Measurements from ENCODE around the gene RCAN1.

GRCh38 chr21:34574601-34575529 lies 40.0 kb downstream of the RCAN1 start:
- no peak for TF ChIP-seq CTCF (IDR thresholded peaks at IDR 0.05; ENCODE audit: low read depth, low read length, missing input control)
- TF ChIP-seq YY1 (IDR thresholded peaks at IDR 0.05), result no peak
- no peak for TF ChIP-seq MAX (IDR thresholded peaks at IDR 0.05)
- no peak for TF ChIP-seq ZBTB33 (IDR thresholded peaks at IDR 0.05)
- TF ChIP-seq GABPA (IDR thresholded peaks at IDR 0.05 in 1 of 2, conservative IDR thresholded peaks at IDR 0.05 in 1 of 2), result no peak
- TF ChIP-seq EGR1 (IDR thresholded peaks at IDR 0.05; ENCODE audit: low read depth in 2 of 2), result no peak
- no peak for TF ChIP-seq RAD21 (IDR thresholded peaks at IDR 0.05)
- no peak for TF ChIP-seq REST (IDR thresholded peaks at IDR 0.05)
- TF ChIP-seq RXRA (IDR thresholded peaks at IDR 0.05), result no peak
- no peak for TF ChIP-seq ATF3 (IDR thresholded peaks at IDR 0.05)
- TF ChIP-seq SP1 (IDR thresholded peaks at IDR 0.05), result no peak

Measured in liver (tissue), 3 donors.